Measurements from ENCODE around the gene NUP62. TPM values are rescaled to one million over a fixed set of nuclear protein-coding genes. Genes with fewer than 3 reads are reported as not detected.

The NUP62 gene
- total and polyA plus RNA-seq, 7 experiments from 2014 or later, result 26.9 to 130 (median 52.4) TPM

DNA sequence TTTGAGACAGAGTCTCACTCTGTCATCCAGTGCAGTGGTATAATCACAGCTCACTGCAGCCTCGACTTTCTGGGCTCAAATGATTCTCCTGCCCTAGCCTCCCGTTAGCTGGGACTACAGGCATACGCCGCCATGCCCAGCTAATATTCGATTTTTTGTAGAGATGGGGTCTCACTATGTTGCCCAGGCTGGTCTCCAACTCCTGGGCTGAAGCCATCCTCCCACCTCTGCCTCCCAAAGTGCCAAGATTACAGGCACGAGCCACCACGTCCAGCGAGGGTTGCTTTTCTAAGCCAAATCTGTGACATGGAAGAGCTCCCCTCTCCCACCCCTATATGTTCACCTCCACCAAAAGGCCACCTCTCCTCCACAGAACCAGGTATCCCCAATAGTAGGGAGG is 11.2 kb downstream of the NUP62 start:
- H3K27me3 ChIP-seq (ENCODE audit: control insufficient read depth in 2 of 2, insufficient read depth in 2 of 2, low read length in 2 of 2), result no peaks in the 10 kb centered on the region
- no peaks in the 10 kb centered on the region for H3K4me1 ChIP-seq (ENCODE audit: control insufficient read depth in 2 of 2, insufficient read depth in 2 of 2, low read length in 2 of 2)
- H3K36me3 Mint-ChIP-seq, result peaks cover 0 to 38% (median 23%) of the 10 kb centered on the region in 5 donors
- no peaks in the 10 kb centered on the region for H3K9me3 Mint-ChIP-seq
- ATAC-seq (no peak), DNase-seq (no peak)
- ChIA-PET POLR2A (no interaction called here), CTCF (no interaction called here)
- no peak overlapping the region for H3K4me3 Mint-ChIP-seq
- no peaks in the 10 kb centered on the region for H3K27me3 Mint-ChIP-seq
- H3K27ac Mint-ChIP-seq, result peak overlapping the region in 3 of 9 donors; percentile 39 to 59 (median 46)
- no peak overlapping the region for H3K27ac ChIP-seq (ENCODE audit: low read depth, low read length)
- H3K4me3 ChIP-seq (ENCODE audit: low read length), result no peak overlapping the region
- H3K36me3 ChIP-seq (ENCODE audit: control insufficient read depth in 2 of 3, insufficient read depth in 3 of 3, low read length in 3 of 3), result peaks cover 0 to 69% (median 9%) of the 10 kb centered on the region in 3 experiments
- H3K9me3 ChIP-seq (ENCODE audit: control insufficient read depth in 2 of 3, low read length in 3 of 3), result no peaks in the 10 kb centered on the region
- intact Hi-C loops (cut with micrococcal nuclease), result no loop called here
- peaks cover 23 to 38% (median 27%) of the 10 kb centered on the region in 7 donors for H3K4me1 Mint-ChIP-seq

DNA sequence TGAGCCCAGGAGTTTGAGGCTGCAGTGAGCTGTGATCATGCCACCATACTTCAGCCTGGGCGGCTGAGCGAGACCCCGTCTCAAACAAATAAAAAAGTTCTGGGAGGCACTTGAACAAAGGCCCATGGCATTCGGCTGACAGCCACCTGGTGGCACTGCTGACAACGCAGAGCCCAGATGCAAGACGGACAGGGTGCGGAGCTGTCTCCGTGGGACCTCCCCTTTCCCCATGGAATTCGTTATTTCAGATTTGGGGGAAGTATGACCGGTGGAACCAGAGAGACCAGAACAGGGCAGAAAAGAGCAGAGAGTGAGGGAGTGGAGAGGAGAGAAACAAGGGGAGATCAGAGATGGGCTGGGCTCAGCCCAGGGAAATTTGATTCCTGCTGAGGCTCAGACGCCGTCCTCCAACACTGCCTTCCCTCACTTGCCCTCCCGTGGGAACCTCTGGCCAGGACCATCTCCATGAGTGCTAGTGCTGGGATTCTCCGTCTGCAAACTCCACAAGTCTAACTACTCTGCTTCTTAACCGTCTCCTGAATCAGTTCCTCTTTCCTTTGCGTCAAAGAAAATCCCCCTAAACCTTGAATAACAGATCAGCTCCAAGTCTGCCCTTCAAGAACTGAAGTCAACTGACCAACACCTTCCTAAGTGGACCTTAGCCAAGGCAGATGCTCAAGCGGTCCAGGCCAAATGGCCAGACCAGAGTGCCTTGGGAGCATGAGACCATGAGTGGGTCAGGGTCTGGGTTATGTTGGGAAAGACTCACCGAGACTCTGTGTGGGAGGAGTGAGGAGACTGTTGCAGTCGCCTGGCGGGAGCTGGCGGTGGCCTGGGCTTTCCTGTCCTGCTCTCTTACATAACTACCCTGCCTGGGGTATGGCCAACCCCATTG is 12.2 kb downstream of the NUP62 start:
- peak overlapping the region in 1 of 9 donors; percentile 82 for H3K27ac Mint-ChIP-seq

DNA sequence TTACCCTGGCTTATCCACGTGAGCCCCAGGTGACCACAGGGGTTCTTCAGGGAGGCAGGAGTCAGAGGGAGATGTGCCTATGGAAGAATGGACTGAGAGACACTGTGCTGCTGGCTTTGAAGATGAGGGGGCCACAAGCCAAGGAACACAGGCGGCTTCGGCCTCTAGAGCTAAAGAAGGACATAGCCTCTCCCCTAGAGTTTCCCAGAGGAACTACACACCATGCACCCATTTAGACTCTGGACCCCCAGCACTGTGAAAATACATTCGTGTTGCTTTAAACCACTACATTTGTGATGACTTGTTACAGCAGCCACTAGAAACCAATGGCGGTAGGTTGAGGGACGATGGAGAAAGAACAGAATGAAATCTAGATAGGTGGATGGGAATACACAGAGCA is 14.0 kb downstream of the NUP62 start:
- H3K4me1 ChIP-seq (ENCODE audit: control insufficient read depth in 2 of 2, insufficient read depth in 2 of 2, low read length in 2 of 2), result no peaks in the 10 kb centered on the region
- H3K4me3 ChIP-seq (ENCODE audit: low read length), result no peak overlapping the region
- no peaks in the 10 kb centered on the region for H3K27me3 ChIP-seq (ENCODE audit: control insufficient read depth in 2 of 2, insufficient read depth in 2 of 2, low read length in 2 of 2)
- no peak for ATAC-seq
- H3K4me3 Mint-ChIP-seq, result no peak overlapping the region
- intact Hi-C loops (cut with micrococcal nuclease), result no loop called here
- H3K9me3 Mint-ChIP-seq, result no peaks in the 10 kb centered on the region
- POLR2A ChIA-PET, result no interaction called here
- CTCF ChIA-PET, result no interaction called here
- no peak overlapping the region for H3K27ac ChIP-seq (ENCODE audit: low read depth, low read length)
- H3K27ac Mint-ChIP-seq, result peak overlapping the region in 6 of 9 donors; percentile 1 to 78 (median 56)
- peaks cover 28 to 43% (median 37%) of the 10 kb centered on the region in 7 donors for H3K4me1 Mint-ChIP-seq
- H3K36me3 Mint-ChIP-seq, result peaks cover 0 to 38% (median 23%) of the 10 kb centered on the region in 5 donors
- H3K36me3 ChIP-seq (ENCODE audit: control insufficient read depth in 2 of 3, insufficient read depth in 3 of 3, low read length in 3 of 3), result peaks cover 0 to 54% (median 6%) of the 10 kb centered on the region in 3 experiments
- no peaks in the 10 kb centered on the region for H3K27me3 Mint-ChIP-seq
- no peaks in the 10 kb centered on the region for H3K9me3 ChIP-seq (ENCODE audit: control insufficient read depth in 2 of 3, low read length in 3 of 3)
- DNase-seq, result no peak

More for the DNA sequence above, 12.2 kb downstream of the NUP62 start:
- Histone ChIP-seq H3K36me3 (ENCODE audit: control insufficient read depth in 2 of 3, insufficient read depth in 3 of 3, low read length in 3 of 3) (peaks cover 0 to 66% (median 7%) of the 10 kb centered on the region in 3 experiments), H3K9me3 (ENCODE audit: control insufficient read depth in 2 of 3, low read length in 3 of 3) (no peaks in the 10 kb centered on the region), H3K27ac (ENCODE audit: low read depth, low read length) (no peak overlapping the region), H3K4me3 (ENCODE audit: low read length) (no peak overlapping the region), H3K4me1 (ENCODE audit: control insufficient read depth in 2 of 2, insufficient read depth in 2 of 2, low read length in 2 of 2) (no peaks in the 10 kb centered on the region), H3K27me3 (ENCODE audit: control insufficient read depth in 2 of 2, insufficient read depth in 2 of 2, low read length in 2 of 2) (no peaks in the 10 kb centered on the region)
- intact Hi-C loops (cut with micrococcal nuclease), result no loop called here
- H3K27me3 Mint-ChIP-seq, result no peaks in the 10 kb centered on the region
- H3K9me3 Mint-ChIP-seq, result no peaks in the 10 kb centered on the region
- POLR2A ChIA-PET, result interaction anchor here (0.7 to 1.2 kb wide), 2 partner anchors 11 to 12 kb away, joined by 3 to 5 read pairs; partner anchors contain the start of genes ATF5 and NUP62
- CTCF ChIA-PET, result no interaction called here
- DNase-seq (no peak), ATAC-seq (peak; percentile 48)
- H3K4me1 Mint-ChIP-seq, result peaks cover 28 to 40% (median 31%) of the 10 kb centered on the region in 7 donors
- peaks cover 0 to 38% (median 23%) of the 10 kb centered on the region in 5 donors for H3K36me3 Mint-ChIP-seq
- H3K4me3 Mint-ChIP-seq, result no peak overlapping the region

DNA sequence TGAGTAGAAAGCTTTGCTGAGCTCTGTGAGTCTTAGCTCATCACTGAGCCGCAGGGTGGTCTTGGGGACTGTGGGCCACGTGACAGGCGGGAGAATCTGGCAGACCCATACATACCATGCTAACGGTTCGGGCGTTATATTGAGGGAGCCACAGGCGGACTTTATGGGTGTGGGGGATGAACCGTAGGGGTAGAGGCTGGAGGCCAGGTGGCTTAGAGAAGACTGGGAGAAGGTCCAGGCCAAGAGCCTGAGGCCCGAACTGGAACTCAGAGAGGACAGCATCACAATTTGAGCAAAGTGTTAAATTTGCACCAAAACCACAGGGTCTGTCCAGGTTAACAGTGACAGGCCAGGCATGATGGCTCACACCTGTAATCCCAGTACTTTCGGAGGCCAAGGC is 15.6 kb downstream of the NUP62 start:
- peaks cover 26 to 39% (median 31%) of the 10 kb centered on the region in 7 donors for H3K4me1 Mint-ChIP-seq
- no peak overlapping the region for H3K27ac ChIP-seq (ENCODE audit: low read depth, low read length)
- POLR2A ChIA-PET, result no interaction called here

DNA sequence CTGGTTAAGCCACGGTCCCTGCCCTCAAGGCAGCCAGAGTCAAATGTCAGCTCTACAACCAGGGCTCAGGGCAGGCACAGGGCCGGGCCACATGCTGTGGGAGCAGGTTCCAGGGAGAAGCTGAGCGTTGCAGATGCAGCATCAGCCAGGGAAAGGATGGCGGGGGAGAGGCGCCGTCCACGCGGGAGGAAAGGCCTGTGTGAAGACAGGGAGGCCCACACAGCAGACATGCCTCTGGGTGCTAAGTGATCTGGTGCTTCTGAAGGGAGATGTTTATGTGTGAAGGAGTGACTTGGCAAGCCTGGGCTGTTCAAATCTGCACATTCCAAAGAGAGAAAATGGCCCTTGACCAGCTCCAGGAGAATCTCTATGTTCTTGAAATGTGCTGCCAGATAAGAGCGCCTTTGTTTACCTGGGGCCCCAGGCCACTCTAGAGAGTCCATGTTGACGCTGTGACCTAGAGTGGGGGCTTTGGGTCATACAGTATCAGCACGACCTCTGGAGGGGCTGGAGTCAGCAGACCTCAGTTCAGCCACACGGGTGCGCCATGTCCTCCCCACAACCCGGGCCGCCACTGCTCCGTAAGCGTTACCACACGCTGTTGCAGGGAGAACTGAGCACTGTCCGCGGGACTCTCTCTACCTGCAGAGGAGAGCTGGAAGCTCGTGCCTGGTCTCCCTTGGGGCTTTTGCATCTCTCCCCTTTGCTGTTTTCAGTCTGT is 16.2 kb downstream of the NUP62 start:
- H3K27ac ChIP-seq (ENCODE audit: low read depth, low read length), result no peak overlapping the region
- H3K27ac Mint-ChIP-seq, result peak overlapping the region in 4 of 9 donors; percentile 45 to 61 (median 53)

More for the DNA sequence above, 15.6 kb downstream of the NUP62 start:
- CTCF ChIA-PET, result no interaction called here
- H3K27me3 Mint-ChIP-seq, result no peaks in the 10 kb centered on the region
- no peaks in the 10 kb centered on the region for H3K9me3 Mint-ChIP-seq
- no peaks in the 10 kb centered on the region for H3K9me3 ChIP-seq (ENCODE audit: control insufficient read depth in 2 of 3, low read length in 3 of 3)
- no peaks in the 10 kb centered on the region for H3K27me3 ChIP-seq (ENCODE audit: control insufficient read depth in 2 of 2, insufficient read depth in 2 of 2, low read length in 2 of 2)
- H3K36me3 Mint-ChIP-seq, result peaks cover 0 to 38% (median 23%) of the 10 kb centered on the region in 5 donors
- H3K36me3 ChIP-seq (ENCODE audit: control insufficient read depth in 2 of 3, insufficient read depth in 3 of 3, low read length in 3 of 3), result peaks cover 0 to 66% (median 6%) of the 10 kb centered on the region in 3 experiments
- H3K4me3 Mint-ChIP-seq, result no peak overlapping the region
- intact Hi-C loops (cut with micrococcal nuclease), result no loop called here
- ATAC-seq (no peak), DNase-seq (no peak)
- peak overlapping the region in 2 of 9 donors; percentile 45 to 50 for H3K27ac Mint-ChIP-seq
- H3K4me3 ChIP-seq (ENCODE audit: low read length), result no peak overlapping the region
- H3K4me1 ChIP-seq (ENCODE audit: control insufficient read depth in 2 of 2, insufficient read depth in 2 of 2, low read length in 2 of 2), result no peaks in the 10 kb centered on the region

DNA sequence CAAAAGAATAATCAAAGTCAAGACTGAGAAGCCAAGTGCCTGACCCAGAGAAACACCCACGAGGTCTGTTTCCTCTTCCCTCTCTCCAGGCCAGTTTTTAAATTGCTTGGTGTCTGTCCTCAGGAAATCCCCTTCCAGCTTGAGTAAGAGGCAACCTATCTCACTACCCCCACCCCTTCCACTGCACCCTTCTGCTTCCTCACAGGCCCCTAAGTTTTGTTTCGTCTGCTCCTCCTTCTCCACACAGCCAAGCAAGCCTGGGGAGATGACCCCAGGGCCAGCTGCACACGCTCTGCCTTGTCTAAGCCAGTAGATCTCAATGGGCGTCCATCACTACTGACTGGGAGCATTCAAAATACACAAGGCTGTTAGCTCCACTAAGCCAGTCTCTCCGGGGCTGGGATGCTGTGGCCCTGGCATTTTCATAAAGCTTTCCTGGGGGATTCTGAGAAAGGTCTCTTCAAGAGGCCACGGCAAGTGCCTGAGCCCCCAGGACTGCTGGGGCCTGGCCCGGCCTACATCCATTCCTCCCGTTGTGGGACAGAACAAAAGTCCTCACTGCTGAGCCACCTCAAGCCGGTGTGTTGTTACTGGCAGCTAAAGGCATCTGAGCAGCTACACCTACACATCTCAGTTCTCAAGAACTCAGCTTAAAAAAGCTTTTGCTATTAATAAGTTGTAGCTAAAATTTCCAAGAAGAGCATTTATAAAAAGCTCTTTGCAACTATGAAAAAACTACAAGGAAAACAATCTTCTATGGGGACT is 17.7 kb downstream of the NUP62 start:
- ChIA-PET POLR2A (interaction anchor here (0.7 to 0.8 kb wide), 2 partner anchors 17 to 75 kb away, joined by 3 to 5 read pairs; no protein-coding TSS in a partner anchor), CTCF (interaction anchor here (0.6 kb wide), 1 partner anchor 441 kb away, joined by 5 read pairs; no protein-coding TSS in a partner anchor)
- H3K4me1 ChIP-seq (ENCODE audit: control insufficient read depth in 2 of 2, insufficient read depth in 2 of 2, low read length in 2 of 2), result no peaks in the 10 kb centered on the region
- DNase-seq (peak in 1 of 9 donors; percentile 36), ATAC-seq (peak; percentile 89)
- intact Hi-C loops (cut with micrococcal nuclease), result loop anchor here in 1 of 2 donors (2.0 kb wide), 1 partner anchor 15 kb away; the partner anchor contains the start of gene IL4I1
- H3K27me3 Mint-ChIP-seq, result no peaks in the 10 kb centered on the region
- H3K27ac ChIP-seq (ENCODE audit: low read depth, low read length), result peak overlapping the region; percentile 47
- H3K4me3 Mint-ChIP-seq, result peak overlapping the region in 1 of 10 donors; percentile 65
- H3K4me3 ChIP-seq (ENCODE audit: low read length), result no peak overlapping the region
- H3K36me3 Mint-ChIP-seq, result peaks cover 0 to 39% (median 20%) of the 10 kb centered on the region in 5 donors
- H3K9me3 Mint-ChIP-seq, result no peaks in the 10 kb centered on the region
- peaks cover 0 to 69% (median 0%) of the 10 kb centered on the region in 3 experiments for H3K36me3 ChIP-seq (ENCODE audit: control insufficient read depth in 2 of 3, insufficient read depth in 3 of 3, low read length in 3 of 3)
- H3K27me3 ChIP-seq (ENCODE audit: control insufficient read depth in 2 of 2, insufficient read depth in 2 of 2, low read length in 2 of 2), result no peaks in the 10 kb centered on the region
- peak overlapping the region; percentile 45 to 91 (median 79) for H3K27ac Mint-ChIP-seq
- no peaks in the 10 kb centered on the region for H3K9me3 ChIP-seq (ENCODE audit: control insufficient read depth in 2 of 3, low read length in 3 of 3)
- peaks cover 16 to 53% (median 22%) of the 10 kb centered on the region in 7 donors for H3K4me1 Mint-ChIP-seq

More for the DNA sequence above, 16.2 kb downstream of the NUP62 start:
- intact Hi-C loops (cut with micrococcal nuclease), result no loop called here
- Mint-ChIP-seq H3K4me3 (no peak overlapping the region), H3K4me1 (peaks cover 23 to 43% (median 28%) of the 10 kb centered on the region in 7 donors), H3K36me3 (peaks cover 0 to 39% (median 23%) of the 10 kb centered on the region in 5 donors), H3K9me3 (no peaks in the 10 kb centered on the region), H3K27me3 (no peaks in the 10 kb centered on the region)
- H3K4me3 ChIP-seq (ENCODE audit: low read length), result no peak overlapping the region
- H3K27me3 ChIP-seq (ENCODE audit: control insufficient read depth in 2 of 2, insufficient read depth in 2 of 2, low read length in 2 of 2), result no peaks in the 10 kb centered on the region
- ChIA-PET CTCF (no interaction called here), POLR2A (no interaction called here)
- DNase-seq (no peak), ATAC-seq (no peak)
- peaks cover 0 to 68% (median 1%) of the 10 kb centered on the region in 3 experiments for H3K36me3 ChIP-seq (ENCODE audit: control insufficient read depth in 2 of 3, insufficient read depth in 3 of 3, low read length in 3 of 3)
- H3K9me3 ChIP-seq (ENCODE audit: control insufficient read depth in 2 of 3, low read length in 3 of 3), result no peaks in the 10 kb centered on the region
- H3K4me1 ChIP-seq (ENCODE audit: control insufficient read depth in 2 of 2, insufficient read depth in 2 of 2, low read length in 2 of 2), result no peaks in the 10 kb centered on the region
